Renal cortical epithelial cell (primary cell): Measurements from ENCODE around the gene SYT6. TPM values are rescaled to one million over a fixed set of nuclear protein-coding genes. Genes with fewer than 3 reads are reported as not detected.

Experiments
- DNase-seq: peaks from one replicate; pipeline ENCODE4 v3.0.0-alpha.2; 2011; ENCODE audit warnings: low read depth
- total RNA-seq: library from RNA; depleted of rRNA; stranded (reverse); fragments of >200 nt; gene quantifications from 2 replicates; pipeline ENCODE4 v1.2.3, GENCODE V29; 2014

SYT6 gene
- total RNA-seq, 1 donor from 2014 or later = not detected

- peak; percentile 40 for DNase-seq
These were observed 59.9 kb downstream of the SYT6 start for GRCh38 chr1:114093624-114094362.

GRCh38 chr1:114092186-114093062 lies 61.2 kb downstream of the SYT6 start:
- no peak for DNase-seq

- DNase-seq = no peak
These were observed 62.0 kb downstream of the SYT6 start for GRCh38 chr1:114091711-114092110.

GRCh38 chr1:114090738-114091505 lies 62.7 kb downstream of the SYT6 start:
- no peak for DNase-seq

- no peak for DNase-seq
These were observed 64.0 kb downstream of the SYT6 start for GRCh38 chr1:114089502-114090138.

- no peak for DNase-seq
These were observed 65.0 kb downstream of the SYT6 start for GRCh38 chr1:114088392-114089299.

GRCh38 chr1:114087495-114087894 lies 66.2 kb downstream of the SYT6 start:
- DNase-seq = no peak

GRCh38 chr1:114086601-114087368 lies 66.9 kb downstream of the SYT6 start:
- DNase-seq = no peak

GRCh38 chr1:114082867-114083585 lies 70.6 kb downstream of the SYT6 start:
- no peak for DNase-seq

GRCh38 chr1:114082304-114082630 lies 71.4 kb downstream of the SYT6 start:
- DNase-seq = no peak

- DNase-seq = no peak
These were observed 72.0 kb downstream of the SYT6 start for GRCh38 chr1:114081437-114082303.

GRCh38 chr1:114080511-114081436 lies 72.9 kb downstream of the SYT6 start:
- no peak for DNase-seq

GRCh38 chr1:114079596-114080190 lies 74.0 kb downstream of the SYT6 start:
- DNase-seq = no peak

GRCh38 chr1:114078116-114078515 lies 75.6 kb downstream of the SYT6 start:
- no peak for DNase-seq

- DNase-seq = no peak
These were observed 76.5 kb downstream of the SYT6 start for GRCh38 chr1:114077188-114077587.

GRCh38 chr1:114076308-114076707 lies 77.4 kb downstream of the SYT6 start:
- no peak for DNase-seq
